GM18499 (cell line): ENCODE data around the gene COX7C.
"Not testable (repeated sequence)": the region's sequence is repeated elsewhere in the genome, so short reads cannot be mapped to it uniquely, and the experiment has no call there.

ENCODE experiments used
- ATAC-seq: cut with Tn5 transposase; IDR thresholded peaks from one replicate; pipeline ENCODE4 v1.9.1; 2021; ENCODE audit warnings: moderate number of reproducible peaks; ENCODE audit not compliant: insufficient read depth, unreplicated experiment

COX7C gene, protein sequence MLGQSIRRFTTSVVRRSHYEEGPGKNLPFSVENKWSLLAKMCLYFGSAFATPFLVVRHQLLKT

GRCh38 chr5:86617756-86618576 is at the start of gene COX7C:
Gene COX7C (plus strand): TSS chr5:86617941. CDS start chr5:86618056, 115 bp downstream.
- peak; percentile 99 for ATAC-seq

- not testable (repeated sequence) for ATAC-seq
Measured at GRCh38 chr5:86569522-86570426, 48.0 kb upstream of the COX7C start.

- ATAC-seq, result no peak
Measured at GRCh38 chr5:86570427-86571083, 47.2 kb upstream of the COX7C start.

GRCh38 chr5:86571109-86571508 is 46.6 kb upstream of the COX7C start:
- ATAC-seq, result not testable (repeated sequence)

- ATAC-seq, result no peak
Measured at GRCh38 chr5:86572825-86573517, 44.8 kb upstream of the COX7C start.

DNA sequence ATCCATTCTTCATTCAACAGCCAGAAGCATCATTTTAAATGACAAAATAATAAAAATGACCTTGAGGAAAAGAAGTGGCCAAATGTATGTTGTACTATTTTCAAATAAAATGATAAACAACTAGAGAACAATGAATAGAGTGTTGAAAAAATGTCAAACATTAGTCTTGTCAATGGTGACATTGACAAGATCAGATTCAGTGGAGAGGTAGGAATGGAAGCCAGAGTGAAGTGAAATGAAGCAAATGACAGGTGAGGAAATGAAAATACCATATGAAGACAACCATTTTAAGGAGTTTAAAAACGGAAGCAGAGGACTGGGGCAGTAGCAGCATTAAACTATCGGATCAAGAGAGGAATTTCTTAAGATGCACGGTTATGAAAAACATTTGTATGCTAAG is 38.2 kb upstream of the COX7C start:
- no peak for ATAC-seq

GRCh38 chr5:86596476-86596875 is 21.3 kb upstream of the COX7C start:
- ATAC-seq, result no peak

DNA sequence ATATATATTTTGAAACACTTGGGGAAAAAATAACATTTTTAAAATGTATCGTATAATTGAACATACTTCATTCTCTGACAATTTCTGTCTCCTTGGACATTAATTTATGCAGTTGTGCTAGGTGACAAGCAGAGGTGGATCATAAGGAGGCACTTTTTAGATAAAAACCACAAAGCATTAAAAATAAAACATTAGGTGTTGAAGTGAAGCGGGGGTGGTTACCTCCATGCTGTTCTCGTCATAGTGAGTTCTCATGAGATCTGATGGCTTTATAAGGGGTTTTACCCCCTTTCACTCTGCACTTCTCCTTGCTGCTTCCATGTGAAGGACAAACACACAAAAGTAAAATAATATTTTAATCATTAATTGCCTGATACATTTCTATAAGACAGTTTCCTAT is 11.9 kb upstream of the COX7C start:
- ATAC-seq, result no peak

GRCh38 chr5:86613455-86613854 is 4.3 kb upstream of the COX7C start:
- ATAC-seq, result no peak

GRCh38 chr5:86617309-86617755 is 409 bp upstream of the COX7C start:
- no peak for ATAC-seq

- ATAC-seq, result no peak
Measured at GRCh38 chr5:86623785-86624483, 6.2 kb downstream of the COX7C start.

DNA sequence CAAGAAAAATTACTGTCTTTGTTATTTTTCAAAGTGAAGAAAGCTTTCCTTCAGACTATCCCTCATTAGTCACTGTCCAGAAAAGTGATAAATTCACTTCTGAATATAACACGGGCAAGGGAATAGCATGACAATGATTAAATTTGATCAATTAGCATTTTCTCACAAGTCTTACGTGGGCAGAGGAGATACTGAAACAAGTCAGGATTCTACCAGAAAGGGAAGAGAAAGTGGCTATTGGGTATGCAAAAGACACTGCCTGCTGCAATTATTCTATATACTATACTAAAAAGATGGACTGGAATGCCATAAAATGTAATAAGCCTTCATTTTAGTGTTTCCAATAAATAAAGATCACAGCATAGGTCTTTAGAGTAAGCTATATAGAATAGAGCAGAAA is 7.4 kb downstream of the COX7C start:
- ATAC-seq, result no peak

DNA sequence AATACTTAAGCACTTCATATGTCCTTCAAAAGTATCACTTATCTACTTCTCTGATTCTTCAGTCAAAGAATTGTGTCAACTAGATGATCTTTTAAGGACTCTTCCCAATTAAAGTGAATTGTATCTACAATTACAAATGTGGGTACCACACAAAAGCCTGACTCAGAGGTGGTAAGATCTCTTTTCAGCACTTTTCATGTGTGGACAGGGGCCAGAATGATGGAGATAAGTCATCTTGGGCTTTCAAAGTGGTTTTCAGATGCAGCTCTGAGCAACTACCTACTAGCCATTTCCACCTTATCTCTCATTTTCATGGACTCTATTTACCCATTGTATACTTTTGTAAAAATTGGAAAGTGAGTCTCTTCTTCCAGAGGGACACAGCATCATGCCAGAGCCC is 8.4 kb downstream of the COX7C start:
- ATAC-seq, result no peak

DNA sequence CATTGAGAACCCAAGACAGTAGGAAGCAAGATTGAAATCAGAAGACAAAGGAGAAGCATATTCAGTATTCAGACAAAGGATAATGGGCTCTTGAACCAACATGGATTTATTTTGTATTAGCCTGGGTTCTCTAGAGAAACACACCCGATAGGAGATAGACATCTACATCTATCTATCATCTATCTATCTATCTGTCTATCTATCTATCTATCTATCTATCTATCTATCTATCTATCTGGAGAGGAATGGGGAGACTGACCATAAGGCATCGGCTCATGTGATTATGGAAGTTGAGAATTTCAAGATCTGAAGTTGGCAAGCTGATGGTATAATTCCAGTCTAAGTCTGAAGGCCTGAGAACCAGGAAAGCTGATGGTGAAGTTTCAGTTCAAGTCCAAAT is 13.4 kb downstream of the COX7C start:
- ATAC-seq, result no peak

DNA sequence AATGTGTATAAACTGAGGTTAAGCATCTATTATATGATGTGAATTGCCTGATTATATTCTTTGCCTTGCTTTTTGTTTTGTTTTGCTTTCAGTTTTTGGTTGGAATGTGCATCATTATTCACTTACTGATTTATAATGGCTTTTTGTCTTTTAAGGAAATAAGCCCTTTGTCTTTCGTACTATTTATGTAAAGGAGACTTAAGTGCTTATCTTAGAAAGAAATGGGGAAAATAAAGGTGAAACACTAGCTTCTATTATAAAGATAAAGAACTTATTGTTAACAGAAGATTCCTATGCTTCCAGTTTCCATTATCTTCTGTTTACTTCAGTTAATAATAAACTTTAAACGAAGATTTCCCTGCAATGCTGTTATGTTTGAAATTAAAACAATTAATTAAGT is 23.3 kb downstream of the COX7C start:
- no peak for ATAC-seq

GRCh38 chr5:86644843-86645242 is 27.1 kb downstream of the COX7C start:
- ATAC-seq, result no peak

DNA sequence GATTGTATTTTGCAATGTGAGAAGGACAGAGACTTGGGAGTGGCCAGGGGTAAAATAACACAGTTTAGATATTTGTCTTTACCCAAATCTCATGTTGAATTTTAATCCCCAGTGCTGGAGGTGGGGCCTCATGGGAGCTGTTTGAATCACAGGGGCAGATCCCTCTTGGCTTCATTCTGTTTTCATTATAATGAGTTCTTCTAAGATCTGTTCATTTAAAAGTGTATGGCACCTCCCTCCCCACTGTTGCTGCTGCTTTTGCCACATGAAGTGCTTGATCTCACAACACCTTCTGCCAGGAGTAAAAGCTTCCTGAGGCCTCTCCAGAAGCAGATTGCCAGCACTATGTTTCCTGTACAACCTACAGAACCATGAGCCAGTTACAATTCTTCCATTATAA is 28.1 kb downstream of the COX7C start:
- no peak for ATAC-seq

DNA sequence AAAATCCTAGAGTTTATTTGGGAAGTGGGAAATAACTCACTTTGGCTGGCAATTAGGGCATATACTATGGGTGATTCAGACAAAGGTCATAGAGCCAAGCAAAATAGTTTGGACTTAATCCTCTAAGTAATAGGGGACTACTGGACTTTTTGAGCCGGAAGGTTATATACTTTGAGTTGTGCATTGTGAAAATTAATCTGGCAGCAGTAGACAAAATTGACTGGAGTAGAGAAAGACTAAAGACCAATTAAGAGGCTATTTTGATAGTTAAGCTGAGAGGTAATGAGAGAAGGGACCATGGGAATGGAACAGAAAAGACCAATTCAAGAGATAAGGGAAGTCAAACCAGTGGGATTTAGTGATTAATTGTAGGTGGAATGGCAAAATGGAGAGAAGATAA is 28.9 kb downstream of the COX7C start:
- no peak for ATAC-seq

DNA sequence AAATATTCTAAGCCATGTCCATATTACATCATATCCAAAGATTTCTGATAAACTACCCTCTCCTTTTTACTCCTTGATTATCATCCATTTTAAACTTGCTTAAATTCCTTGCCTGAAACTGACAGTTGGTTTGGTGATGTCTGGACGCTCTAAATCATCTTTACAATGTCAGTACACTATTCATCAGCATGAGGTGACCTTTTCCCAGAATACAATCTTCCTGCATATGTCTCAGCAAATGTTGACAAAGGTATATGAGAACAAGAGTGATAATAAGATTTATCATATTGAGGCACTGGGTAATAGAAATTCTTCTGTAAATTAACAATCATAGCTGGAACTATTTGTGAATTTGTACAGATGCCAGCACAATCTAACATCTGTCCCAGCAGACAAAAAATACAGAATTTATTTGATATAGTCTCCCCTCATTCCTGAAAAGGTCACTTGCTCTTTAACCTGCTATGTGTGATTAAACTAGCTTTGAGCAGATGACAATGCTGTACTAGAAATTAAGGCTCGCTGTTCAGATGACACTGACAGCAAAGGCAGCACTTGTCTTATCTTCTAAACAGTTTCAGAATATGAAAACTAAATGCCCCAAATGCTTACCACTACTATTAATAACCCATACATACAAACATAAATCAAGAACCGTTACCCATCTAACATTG is 32.2 kb downstream of the COX7C start:
- ATAC-seq, result no peak
